HG03520 (cell line): ENCODE results near the gene SPTAN1.
"Not testable (repeated sequence)": the region's sequence is repeated elsewhere in the genome, so short reads cannot be mapped to it uniquely, and the experiment has no call there.

ENCODE experiments used
- ATAC-seq: cut with Tn5 transposase; IDR thresholded peaks from one replicate; pipeline ENCODE4 v1.9.1; 2021; ENCODE audit warnings: mild to moderate bottlenecking, moderate library complexity; ENCODE audit not compliant: unreplicated experiment

SPTAN1 gene

GRCh38 chr9:128552744-128553440 is 505 bp downstream of the SPTAN1 start:
- ATAC-seq = peak; percentile 18

DNA sequence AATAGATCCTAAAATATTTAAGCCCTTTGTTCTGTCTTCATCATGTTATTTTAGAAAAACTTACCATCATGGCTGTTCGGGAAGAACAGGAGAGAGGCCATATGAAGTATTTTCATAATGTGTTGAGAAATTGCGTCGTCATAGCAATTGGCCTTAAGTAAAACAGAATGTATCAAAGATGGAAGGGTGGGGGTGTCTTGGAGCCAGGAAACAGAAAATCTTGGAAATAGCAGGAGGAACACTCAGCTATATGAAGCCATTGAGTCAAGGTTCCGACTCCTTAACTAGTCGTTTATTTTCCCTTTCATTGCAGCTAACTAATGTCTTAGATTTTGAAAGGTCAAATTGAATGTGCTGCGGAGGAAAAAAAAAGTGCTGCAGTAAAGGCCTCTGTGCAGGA is 1.3 kb downstream of the SPTAN1 start:
- ATAC-seq = no peak

GRCh38 chr9:128554155-128554862 is 1.9 kb downstream of the SPTAN1 start:
- ATAC-seq = no peak

- no peak for ATAC-seq
Measured at GRCh38 chr9:128555180-128555721, 2.9 kb downstream of the SPTAN1 start.

DNA sequence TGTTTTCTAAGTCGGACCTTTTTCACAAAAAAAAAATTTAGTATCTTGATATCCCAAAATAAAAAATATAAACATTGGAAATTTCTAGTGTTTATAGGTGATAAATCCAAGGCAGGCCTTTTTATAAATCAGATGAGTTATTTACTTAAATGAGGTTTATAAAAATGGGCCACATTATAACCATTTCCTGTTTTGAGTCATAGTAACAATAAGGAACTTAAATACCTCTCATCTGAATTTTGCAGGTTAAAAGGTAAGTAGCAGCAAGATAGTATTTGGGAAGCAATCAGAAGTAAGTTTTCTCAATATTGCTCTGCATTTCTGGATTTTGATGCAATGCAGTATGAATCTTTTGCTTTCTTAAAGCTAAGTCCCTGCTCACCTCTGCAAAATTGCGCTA is 3.9 kb downstream of the SPTAN1 start:
- ATAC-seq = no peak

DNA sequence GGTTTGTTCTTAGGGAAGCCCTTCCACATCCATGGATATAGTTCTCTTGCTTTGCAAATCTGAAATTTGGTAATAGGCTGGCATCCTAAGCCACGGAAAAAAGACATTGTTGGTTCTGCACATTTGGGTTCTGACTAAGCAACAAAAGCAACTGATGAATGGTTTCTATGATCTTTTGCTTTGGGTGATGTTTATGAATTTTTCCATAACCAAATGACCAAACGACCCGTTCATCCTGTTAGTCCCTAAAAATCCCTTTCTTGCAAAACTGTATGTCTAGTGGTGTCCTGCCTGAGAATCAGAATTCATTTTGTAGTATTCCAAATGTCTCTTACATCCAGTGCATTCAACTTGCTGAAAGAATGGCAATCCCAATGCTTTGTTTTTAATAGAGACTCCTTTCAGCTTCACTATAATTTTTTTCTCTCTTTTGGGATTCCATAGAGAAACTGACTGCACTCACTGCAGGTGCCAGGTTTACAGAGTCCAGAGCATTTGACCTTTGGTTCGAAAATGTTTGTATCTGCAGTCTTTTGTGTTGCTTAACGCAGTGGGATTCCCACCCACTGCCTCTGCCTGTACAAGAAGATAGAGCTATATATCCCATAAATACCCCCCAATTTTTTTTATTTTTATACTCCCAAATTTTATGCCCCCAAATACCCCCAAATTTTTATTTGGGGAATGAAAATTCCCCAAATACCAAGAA is 4.7 kb downstream of the SPTAN1 start:
- no peak for ATAC-seq

DNA sequence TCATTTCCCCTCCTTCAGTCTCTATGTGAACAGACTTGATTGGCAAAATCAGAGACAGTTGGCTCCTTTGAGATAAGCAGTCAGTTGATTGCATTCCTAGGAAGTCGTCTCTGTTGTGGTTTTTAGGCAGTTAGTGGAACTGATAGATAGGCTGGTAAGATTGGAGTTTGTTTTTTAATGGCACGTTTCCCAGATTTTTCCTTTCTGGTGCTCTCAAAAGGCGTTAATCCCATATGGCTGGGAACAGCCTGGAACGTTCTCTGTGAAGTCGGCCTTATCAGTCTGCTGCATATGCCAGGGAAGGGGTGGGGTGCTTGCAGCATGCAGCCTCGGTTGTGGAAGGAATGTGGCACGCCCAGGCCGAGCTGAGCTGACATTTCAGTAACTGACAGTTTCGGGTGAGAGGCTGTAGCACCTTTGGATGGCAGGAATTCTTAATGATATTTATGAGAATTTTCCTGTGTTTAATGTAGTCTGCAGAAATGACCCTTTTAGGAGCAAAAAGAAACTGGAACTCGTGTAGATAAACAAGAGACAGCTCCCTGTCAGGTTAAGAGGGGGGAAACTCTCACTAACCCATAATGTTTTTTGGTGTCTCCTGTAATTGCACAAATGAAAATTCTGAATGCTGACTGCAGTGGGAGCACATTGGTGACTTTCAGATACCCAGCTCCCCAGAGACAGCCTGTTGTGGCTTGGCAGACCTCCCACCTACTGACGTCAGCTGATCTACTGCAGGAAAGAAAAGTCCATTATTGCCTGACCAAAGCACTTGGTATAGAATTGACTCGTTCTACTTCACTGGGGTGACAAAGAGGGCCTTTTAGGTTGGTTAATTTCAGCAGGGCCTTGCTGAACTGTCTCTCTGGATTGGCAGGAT is 6.3 kb downstream of the SPTAN1 start:
- no peak for ATAC-seq

DNA sequence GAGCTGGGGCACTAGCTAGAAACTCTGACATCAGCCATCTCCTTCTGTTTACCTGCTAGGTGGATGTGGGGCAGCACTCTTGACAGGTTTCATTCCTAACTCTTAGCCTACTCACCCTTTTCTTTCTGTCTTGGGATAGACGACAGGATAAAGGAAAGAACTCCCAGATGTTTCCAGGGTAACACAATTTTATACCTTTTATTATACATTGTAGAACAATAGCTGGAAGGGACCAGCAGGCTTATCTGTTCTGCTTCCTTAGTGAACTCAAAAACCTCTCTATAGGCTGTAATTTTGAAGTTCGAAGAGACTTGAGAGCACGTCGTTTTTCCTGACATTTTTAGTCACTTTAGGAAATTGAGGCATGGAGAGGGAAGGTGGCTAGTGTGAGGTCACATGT is 13.2 kb downstream of the SPTAN1 start:
- no peak for ATAC-seq

DNA sequence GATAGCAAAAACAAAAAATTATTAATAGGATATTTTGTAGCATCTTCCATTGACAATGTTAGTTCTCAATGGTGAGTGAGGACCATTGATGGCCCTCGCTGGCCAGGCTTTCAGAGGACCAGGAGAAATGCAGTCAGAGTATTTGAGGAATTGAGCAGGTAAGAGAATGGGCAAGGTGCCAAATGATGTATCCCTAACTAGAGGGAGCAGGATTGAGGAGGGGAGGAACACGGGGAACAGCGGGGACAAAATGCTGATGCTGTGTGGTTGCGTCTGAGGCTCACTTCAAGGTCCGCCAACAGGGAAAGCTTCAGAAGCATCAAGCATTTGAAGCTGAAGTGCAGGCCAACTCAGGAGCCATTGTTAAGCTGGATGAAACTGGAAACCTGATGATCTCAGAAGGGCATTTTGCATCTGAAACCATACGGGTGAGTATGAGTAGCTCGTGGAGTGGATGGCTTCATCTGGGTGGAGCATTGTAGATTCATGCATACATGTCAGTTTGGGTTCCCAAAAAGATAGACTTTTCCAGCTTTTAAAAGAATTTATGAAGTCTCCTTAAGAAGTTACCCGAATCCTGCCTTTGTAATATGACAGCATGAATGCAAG is 16.2 kb downstream of the SPTAN1 start:
- ATAC-seq = no peak

- no peak for ATAC-seq
Measured at GRCh38 chr9:128575469-128575868, 23.1 kb downstream of the SPTAN1 start.

- ATAC-seq = no peak
Measured at GRCh38 chr9:128575916-128576315, 23.5 kb downstream of the SPTAN1 start.

DNA sequence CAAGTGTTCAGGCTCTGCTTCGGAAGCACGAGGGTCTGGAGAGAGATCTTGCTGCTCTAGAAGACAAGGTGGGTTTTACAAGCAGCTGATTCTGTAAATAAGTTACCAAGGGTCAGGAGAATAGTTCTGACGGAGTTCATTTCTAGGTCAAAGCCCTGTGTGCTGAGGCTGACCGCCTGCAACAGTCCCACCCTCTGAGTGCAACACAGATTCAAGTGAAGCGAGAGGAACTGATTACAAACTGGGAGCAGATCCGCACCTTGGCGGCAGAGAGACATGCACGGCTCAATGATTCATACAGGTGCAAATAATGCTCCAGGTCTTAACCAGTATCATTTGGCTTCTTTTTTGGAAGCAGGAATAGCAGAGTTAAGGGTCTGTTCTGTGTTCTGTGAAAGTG is 24.8 kb downstream of the SPTAN1 start:
- no peak for ATAC-seq

- ATAC-seq = no peak
Measured at GRCh38 chr9:128579194-128579593, 26.8 kb downstream of the SPTAN1 start.

GRCh38 chr9:128580731-128581130 is 28.3 kb downstream of the SPTAN1 start:
- no peak for ATAC-seq

GRCh38 chr9:128585155-128585554 is 32.8 kb downstream of the SPTAN1 start:
- ATAC-seq = not testable (repeated sequence)

DNA sequence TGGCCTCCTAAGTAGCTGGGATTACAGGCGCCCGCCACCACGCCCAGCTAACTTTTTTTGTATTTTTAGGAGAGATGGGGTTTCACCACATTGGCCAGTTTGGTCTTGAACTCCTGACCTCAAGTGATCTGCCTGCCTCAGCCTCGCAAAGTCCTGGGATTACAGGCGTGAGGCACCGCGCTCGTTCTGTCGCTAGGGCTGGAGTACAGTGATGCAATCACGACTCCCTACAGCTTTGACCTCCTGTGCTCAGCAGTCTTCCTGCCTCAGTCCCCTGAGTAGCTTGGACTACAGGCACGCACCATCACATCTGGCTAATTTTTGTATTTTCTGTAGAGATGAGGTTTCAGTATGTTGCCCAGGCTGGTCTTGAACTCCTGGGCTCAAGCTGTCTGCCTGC is 34.5 kb downstream of the SPTAN1 start:
- not testable (repeated sequence) for ATAC-seq

DNA sequence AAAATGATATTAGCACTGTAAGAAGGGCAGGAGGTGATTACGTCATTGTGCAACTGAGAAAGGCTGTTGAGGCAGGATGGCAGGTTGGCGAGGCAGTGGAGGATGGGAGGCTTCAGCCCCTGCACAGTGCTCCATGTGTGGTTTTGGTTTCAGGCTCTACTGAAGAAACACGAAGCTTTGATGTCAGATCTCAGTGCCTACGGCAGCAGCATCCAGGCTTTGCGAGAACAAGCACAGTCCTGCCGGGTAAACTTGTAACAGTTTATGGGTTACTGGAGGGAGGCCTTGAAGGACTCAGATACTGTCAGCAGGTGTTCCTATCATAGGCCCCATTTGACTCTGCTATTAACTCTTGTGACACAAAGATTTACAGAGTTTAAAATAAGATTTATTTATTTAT is 35.1 kb downstream of the SPTAN1 start:
- no peak for ATAC-seq

GRCh38 chr9:128588581-128589233 is 36.3 kb downstream of the SPTAN1 start:
- ATAC-seq = no peak

DNA sequence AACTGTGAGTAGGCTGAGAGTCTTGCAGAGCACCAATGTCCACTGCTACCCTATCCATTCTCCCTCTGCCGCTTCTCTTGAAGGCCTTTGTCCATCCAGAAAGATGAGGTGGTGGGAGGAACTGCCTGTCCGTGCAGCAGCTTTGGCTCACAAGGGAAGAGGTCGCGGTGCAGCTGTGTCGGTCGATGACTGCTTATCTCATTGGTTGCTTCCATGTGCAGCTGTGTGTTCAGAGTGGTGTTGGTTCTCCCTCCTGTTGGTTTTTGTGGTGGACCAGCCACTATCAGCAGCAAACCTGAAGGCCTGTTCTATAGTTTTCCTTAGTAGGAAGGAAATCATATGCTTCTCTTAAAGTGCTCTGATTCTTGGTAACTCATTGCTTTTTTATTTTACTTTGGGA is 40.7 kb downstream of the SPTAN1 start:
- ATAC-seq = no peak

DNA sequence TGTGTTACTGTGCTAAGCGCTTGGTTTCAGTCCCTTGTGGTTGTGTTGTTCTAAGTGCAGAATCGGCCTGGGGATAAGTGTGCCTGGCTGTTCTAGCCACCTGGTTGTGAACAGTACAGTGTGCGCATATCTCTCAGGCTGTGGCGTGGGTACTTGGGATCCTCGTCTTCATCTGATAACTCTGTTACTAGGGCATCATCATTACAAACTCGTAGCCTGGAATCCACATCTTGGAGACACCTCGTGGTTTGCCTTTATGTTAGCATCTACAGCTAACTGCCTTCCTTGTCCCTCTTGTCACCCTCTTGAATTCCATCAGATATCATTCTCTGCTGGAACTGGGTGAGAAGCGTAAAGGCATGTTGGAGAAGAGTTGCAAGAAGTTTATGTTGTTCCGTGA is 41.5 kb downstream of the SPTAN1 start:
- ATAC-seq = no peak
